HG02885 (cell line): ENCODE measurements around the gene SLC10A2.

Source experiments
- ATAC-seq: cut with Tn5 transposase; IDR thresholded peaks from one replicate; pipeline ENCODE4 v1.9.1; 2021; ENCODE audit warnings: mild to moderate bottlenecking; ENCODE audit not compliant: unreplicated experiment, poor library complexity

SLC10A2 gene

DNA sequence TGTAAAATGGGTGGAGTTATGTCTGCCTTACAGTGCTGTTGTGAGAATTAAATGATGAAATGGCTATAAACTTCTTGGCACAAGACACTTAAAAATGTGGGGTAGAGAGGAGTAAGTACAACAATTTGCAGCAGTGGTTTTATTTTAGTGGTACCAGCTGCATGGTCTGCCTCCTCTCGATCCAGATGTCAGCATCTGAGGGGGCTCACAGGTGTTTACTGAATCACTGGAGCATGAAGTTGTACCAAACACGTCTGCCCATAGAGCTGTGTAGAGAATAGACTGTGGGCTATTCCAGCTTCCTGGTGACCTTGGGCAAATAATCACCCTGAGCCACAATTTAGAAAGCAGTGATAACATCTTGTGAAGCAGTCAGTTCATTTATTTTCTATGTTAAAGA is 11.1 kb downstream of the SLC10A2 start:
- no peak for ATAC-seq

DNA sequence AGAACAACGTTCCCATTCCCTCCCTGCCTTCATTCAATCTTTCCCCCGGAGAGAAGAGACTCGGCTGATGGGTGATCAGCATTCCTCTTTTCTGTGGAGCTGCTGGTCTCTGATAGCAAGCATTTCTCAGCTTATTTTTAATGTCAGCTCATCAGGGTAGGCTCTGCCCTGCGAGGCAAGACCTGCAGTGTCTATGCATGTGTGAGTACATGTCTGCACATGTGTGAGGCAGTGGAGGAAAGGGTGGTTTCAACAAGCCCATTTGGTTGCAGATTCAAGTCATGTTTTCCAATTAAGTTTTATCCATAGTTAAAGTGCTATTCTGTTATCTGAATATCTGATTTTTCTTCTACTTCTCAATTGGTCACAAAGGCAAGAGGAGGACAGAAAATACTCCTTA is 19.5 kb downstream of the SLC10A2 start:
- ATAC-seq: no peak

DNA sequence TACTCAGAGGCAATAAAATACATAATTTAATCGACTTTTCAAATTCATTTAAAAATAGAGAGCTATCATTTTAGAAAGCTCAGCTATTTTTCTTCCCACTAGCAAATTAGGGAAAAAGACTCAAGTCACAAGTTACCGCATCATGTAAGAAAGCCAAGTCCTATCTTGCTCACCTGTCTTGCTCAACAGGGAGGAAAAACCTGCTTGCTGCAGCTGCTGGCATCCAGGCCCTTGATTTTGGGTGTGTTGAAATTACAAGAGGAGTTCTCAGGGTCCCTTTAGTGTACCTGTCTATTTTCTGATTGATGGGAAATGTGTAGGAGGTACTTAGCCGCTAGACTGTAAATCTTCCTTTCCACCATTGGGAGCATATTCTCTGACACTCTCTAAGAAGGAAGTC is 22.2 kb downstream of the SLC10A2 start:
- ATAC-seq: no peak

DNA sequence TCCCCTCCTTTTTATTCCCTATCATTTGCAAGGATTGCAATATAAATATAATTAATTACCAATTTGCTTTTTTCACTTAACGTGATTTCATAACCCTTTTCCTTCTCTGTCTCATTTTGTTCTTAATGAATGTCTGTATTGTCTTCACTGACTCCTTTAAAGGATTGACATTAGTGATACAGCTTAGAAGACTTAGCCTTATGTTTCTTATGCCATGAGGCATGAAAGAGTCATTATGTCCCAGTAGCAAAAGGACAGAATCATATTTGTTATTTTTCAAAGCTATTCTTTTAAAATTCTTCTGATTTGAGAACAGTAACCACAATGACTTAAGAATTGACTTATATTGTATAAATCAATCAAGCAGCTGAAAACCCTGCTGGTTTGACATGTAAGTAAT is 26.2 kb downstream of the SLC10A2 start:
- no peak for ATAC-seq

DNA sequence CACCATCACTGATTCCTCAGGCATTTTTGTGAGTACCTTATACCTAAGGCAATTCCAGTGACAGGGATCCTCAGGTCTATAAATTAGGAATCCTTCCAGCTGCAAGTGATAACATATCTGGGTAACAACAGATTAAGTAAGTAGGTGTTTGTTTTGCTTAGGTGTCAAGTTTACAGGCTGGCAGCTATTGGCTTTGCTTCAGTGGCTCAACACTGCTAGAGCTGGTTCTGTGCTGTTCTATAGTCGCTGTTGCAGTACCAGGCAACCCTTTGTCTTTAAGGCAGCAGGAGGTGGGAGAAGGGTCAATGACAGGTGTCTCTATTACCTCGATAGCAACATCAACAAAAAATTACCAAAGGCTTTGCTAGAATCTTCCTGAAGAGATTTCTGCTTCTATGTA is 27.0 kb downstream of the SLC10A2 start:
- ATAC-seq: no peak

DNA sequence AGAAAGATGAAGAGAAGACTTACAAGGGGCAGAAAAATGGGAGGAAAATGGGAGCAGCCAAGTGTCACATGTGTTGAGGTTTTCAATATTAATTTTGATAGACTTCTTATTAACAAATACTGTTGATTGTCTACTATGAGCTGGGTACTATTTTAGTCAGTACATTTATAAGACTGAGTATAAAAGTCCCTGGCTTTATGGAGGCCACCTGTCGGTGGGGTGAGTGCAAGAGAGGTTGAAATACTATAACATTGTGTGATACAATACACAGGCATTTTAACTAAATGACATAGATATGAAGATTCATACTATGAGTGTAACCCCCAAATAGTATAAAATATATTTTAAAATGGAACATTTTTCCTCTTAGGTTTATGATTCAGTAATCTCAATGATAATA is 29.9 kb downstream of the SLC10A2 start:
- no peak for ATAC-seq

DNA sequence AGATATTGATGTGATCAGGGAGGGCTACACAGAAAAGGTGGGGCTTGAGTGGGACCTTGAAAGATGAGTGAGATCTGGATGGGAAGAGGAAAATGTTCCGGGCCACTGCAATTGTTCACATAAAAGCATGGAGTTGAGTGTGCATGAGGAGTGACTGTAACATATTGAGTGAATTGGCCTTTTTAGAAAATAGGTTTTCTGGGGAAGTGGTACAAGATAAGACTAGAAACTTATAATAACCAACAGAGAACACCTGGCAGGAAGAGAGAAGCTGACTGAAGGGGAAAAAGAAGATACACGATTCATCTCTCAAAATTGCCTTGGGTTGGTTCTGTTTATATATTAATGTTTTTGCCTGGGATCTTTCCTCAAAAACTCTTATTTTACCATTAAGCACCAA is 32.2 kb downstream of the SLC10A2 start:
- no peak for ATAC-seq

DNA sequence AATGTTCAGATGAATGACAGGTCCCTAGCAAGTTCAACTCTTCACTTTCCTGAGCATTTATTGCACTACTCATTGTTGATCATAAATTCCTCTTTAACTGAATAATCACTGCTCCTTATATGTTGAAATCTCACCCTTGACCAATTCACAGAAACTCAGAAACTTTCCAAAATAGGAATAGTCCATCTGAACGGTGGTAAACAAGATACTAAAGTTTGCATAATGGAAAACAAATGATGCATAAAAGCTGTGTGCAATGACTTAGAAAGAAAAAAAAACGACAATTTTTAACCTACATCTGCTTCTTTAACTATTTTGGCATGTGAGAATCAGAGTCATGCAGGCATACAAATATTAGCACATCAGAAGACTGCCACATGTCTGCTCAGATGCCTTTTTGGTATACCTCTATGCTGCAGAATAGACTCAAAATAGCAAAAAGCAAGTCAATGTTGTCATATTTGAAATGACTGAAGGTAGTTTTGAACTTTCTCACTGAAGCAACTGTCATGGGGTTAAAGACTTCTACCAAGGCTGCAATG is 34.8 kb downstream of the SLC10A2 start:
- peak; percentile 92 for ATAC-seq

DNA sequence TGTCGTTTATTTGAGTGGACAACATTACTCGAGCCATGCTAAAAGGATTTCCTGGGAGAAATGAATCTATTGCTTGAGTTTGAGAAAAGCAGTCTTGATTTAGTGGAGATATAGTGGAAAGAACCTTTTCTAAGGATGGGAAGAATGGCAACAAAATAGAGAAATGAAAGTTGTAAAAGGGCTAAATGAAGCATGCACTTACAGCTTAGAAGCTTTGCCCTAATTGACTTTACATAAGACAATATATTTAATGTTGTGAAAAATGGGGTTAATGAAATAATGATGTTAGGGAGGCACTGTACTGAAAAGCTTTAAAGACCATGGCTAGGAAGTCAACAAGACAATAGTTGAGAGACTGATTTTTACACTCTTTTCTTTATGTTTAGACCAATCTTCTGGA is 35.4 kb downstream of the SLC10A2 start:
- ATAC-seq: no peak

DNA sequence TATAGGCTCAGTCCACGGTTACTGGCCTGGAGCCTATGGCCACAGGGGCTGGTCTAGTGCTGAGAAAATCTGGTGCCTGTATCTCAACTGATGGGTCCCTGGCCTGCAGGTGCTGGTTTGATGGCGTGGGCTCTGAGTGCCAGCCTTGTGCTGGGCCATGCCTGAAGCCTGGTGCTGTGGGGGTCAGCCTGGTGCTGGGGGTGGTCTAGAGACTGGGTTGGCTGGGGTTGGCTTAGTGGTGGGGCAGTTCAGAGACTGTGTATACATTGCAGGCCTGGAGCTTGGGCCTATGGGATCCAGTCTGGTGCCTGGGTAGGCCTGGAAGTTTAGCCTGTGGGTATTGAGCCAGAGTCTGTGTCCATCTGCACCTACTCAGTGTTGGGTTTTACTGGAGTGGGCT is 36.4 kb downstream of the SLC10A2 start:
- ATAC-seq: no peak

DNA sequence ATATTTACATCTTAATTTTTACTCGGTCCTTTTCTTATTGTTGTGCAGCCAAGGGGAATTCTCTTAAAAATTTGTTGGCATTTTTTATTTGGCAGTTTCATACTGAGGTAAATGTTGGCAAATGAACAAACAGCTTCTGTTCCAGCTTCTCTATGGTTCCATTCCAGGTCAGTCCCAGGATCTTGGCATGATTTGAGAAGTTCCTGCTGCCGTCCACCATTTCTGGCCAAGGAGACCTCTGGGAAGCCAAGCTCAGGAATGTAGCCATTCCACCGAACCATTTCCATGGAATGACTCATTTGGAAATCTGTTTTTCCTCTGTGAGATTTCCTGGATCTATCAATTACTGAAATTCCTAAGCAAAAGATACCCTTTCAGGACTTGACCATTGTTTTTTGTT is 43.9 kb downstream of the SLC10A2 start:
- no peak for ATAC-seq

DNA sequence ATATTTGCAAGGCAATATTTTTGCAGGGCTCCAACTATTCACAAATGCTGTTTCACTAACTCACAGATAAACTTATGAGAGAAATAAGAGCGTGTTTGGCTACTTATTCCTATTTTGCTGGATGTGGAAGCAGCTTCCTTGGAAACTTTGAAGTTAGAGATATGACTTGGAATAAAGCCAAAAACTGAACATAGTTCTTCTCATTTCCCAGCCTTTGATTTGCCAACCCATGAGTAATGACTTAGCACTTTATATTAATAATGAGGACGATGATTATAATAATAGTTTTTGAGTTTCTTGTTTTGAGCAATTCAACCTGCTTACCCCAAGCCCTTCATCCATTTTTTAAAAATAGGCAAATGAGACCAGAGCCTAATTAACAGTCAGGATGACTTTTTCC is 47.7 kb downstream of the SLC10A2 start:
- ATAC-seq: no peak

DNA sequence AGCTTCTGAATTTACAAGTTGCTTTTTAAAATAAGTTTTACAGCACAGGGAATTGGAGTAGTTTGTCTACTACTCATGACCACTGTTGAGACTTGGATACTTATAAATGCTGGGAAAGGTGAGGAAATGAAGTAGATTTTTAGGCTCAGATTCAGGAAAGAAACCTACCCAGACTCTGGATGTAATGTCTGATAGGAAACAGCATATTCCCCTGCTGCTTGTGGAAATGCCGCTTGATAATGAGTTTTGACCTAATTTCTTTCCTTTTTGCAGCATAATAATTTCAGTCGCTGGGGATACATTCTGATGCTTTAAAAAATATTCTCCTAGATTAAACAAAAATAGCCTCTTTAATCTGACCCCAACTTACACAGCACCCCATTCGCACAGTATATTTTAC is 53.6 kb downstream of the SLC10A2 start:
- no peak for ATAC-seq

DNA sequence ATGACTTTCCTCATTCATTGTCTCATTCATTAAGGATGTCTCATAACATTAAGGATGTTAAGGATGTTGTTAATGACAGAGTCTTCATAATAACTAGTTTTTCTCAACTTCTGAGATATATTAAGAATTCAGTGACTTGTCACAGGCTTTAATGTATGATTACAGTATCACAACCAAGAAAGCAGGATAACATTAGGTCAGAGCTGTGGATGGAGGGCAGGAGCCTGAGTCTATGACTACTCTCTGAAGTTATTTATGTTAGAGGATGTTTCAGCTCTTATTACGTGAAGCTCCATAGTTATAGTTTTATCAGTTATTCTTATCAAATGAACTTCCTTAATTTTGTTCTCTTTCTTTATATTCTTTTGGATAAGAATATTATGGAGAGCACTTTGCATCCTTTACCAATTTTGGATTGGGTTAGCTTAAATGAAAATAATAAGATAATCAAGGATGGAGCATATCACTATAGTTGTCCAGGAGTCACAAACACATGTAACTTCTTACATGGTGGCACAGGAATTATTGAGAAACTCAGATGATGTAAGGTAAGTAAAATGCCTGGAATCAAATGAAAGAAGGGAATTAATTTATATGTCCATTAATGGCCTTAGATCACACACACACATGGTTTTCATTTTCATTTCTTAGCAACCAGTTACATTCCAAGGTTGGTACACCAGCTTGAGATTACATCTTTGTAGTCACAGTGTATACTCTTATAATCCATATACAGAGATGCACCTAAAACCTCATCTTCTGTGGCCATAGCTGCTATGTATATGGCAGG is 57.0 kb downstream of the SLC10A2 start:
- no peak for ATAC-seq

DNA sequence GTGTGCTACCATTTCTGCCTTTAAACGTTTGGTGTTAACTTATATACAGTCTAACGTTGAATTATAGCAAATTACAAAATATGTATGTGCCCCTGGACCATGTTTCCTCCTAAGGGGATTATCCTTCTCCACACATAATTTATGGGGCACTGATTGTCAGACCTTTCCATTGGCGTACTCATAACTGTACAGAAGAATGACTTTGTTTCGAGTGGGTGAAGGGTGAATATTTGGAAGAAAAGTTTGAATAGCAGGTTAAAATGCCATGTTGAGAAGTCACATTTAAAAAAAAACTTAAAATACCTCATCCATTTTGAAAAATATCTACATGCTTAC is 58.8 kb downstream of the SLC10A2 start:
- ATAC-seq: peak; percentile 44

DNA sequence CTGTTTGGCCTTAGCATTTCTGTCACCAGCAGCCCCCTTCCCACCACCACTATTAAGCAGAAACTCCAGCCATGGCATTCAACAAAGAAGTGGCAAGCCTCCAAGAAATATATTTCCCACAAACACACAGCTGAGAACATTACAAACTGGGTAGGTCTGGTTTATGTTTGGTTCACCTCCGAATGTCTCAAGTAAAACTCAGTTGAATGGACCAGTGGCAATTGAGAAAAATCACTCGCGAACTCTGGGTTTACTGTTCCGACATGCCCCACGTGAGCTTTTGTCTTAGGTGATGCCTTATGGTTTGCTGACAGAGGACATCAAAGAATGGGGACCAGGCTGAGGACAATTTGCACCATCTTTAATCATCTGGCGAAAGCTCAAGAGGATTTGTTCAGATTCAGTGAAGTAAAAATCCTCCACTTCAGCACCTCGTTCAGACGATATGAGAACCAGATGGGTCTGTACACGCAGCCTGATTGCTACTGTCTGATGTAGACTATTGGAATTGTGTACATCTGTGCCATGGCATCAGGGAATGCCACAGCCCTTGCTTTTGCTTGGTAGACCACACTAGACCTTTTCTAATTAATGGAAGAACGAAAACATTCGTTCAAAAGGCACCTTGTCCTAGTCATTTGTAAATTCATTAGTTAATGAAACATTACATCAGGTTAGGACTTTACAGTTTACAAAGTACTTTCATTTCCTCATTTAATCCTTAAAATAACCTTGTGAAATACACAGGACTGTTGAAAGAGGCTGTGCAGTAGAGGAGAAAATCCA is 59.4 kb downstream of the SLC10A2 start:
- peak; percentile 91 for ATAC-seq

DNA sequence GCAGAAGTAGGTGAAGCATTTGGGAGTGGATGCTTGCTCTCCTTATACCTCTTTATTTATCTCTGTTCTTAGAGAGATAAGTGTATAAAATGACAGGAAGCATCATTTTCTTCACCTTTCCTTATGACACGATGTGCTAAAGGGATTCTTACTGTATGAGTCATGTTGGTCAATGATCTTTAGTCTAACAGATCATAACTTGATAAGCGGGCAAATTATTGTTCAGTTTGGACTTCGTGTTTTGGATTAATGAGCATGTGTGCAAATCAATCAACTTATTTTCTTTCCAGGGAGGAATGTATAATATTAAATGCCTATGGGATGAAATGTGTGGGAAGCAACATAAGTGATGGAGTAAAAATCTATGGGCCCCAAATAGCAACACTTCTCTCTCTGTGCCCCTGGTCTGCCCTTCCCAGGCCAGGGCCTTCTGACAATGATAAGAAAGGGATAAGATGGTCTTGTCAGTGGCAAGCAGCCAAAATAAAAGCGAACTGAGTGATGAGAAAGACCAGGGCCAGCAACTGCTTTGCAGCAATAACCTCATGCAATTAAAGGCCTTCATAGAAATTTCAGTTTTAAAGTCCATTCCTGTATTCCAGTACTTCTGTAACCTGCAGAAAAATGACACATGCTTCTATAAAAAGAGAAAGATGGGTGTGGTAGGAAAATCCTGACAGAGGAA is 61.4 kb downstream of the SLC10A2 start:
- no peak for ATAC-seq

DNA sequence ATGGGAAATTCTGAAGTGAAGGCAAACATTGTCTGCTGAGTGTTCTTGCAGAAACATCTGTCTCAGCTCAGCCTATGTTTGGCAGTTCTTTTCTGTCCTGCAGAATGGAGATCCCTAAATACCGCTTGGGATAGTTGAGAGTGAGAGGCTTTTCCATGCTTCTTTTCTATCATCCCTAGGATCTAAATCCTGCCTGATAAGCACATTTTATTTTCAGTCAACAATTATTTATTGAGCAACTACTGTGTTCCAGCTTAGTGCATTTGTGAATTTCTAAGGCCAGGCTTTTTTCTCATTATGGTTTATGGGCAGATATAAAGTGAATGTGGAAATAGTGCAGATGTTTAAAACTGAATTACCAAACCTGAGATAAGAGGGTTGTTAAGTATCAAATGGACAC is 62.6 kb downstream of the SLC10A2 start:
- ATAC-seq: no peak

DNA sequence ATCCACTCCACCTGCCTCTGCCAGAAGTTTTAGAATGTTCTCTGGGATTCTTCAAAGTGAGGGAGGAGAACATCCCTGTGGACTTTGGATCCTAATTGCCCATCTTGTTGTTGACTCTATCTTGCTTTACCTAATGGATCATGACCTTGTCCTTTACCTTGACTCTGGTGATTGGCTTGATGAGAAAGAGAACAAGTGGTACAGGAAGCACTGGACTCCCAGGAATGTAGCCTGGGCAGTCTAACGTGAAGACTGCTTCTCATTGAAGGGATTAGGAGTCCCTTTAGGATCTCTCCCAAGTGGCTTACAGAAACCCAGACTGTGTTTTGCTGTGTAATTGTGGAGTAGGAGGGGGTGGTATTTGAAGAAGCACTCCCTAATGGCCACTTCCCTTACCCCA is 63.9 kb downstream of the SLC10A2 start:
- no peak for ATAC-seq

DNA sequence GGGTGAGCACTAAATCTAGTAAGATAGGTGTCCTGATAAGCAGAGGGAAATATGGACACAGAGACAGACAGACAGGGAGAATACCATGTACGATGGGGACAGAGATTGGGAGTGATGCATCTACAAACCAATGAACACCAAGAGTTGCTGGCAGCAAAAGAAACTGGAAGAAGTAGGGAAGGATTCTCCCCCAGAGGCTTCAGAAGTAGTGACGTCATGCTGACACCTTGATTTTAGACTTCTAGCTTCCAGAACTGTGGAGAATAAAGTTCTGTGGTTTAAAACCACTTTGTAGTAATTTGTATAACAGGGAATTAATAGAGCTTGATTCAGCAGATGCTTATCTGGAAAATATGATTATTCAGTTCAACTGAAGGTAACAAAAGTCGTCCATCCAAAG is 66.1 kb downstream of the SLC10A2 start:
- ATAC-seq: no peak

DNA sequence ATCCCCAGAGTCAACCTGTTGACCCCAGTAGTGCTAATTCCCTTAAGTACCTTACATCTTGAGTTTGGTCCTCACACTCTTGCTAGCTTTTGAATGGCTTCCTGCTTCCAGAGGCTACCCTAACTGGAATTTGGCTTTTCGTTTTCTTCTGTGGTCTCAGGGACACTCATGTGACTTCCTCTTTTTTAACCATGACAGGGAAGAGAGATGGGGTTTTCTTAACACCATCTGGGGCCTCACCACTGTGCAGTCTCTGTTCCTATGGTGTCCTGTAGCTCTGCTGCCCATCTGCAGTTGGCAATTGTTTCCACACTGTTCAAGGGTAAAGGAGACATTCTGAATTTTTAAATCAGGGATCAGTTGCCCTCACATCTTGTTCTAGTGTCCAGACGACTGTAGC is 66.7 kb downstream of the SLC10A2 start:
- no peak for ATAC-seq
